HT-29 (cell line): ENCODE results near the gene TLR2. TPM values are rescaled to one million over a fixed set of nuclear protein-coding genes. Genes with fewer than 3 reads are reported as not detected.

Experiments
- DNase-seq: peaks from one replicate; pipeline ENCODE4 v3.0.0-alpha.2; 2015; ENCODE audit warnings: low spot score
- total RNA-seq: library from RNA; depleted of rRNA; stranded (reverse); fragments of >200 nt; shearing (Covaris generic); gene quantifications from 2 replicates; pipeline ENCODE4 v1.2.3, GENCODE V29; 2014; rRNA removed

TLR2 gene
- total RNA-seq, 1 experiment from 2014 or later = not detected

DNA sequence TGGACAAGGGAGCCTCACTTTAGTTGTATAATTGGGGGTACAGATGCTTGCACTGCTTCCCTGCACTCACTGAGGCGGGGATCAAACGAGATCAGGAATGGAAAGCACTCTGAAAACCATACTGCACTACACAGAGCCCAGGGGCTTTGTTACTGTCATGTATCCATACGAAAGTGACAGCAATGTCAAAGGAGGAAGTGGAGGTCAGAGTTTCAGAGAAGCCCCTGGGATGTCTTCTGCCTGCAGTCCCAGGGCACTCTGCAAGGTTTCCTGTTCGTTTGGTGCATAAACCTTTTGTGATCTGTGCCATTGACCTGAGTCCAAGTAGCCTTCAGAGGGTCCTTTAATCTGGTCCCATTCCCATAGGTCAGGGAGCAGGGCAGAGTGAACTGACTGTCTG lies 44.6 kb downstream of the TLR2 start:
- no peak for DNase-seq

DNA sequence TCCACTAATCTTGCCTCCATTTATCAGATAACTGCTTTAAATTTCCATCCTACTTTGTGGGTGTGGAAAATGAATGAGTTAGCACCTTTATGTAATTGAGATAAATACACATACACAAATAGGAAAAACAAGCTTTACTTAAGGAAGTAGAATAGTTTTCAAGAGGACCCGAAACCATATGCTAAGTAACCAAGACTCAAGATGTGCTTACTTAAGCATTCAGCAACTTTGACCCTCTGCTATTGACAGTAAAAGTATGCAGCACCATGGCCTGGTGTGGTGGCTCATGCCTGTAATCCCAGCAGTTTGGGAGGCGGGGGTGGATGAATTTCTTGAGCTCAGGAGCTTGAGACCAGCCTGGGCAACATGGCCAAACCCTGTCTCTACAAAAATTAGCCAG lies 45.8 kb downstream of the TLR2 start:
- no peak for DNase-seq

DNA sequence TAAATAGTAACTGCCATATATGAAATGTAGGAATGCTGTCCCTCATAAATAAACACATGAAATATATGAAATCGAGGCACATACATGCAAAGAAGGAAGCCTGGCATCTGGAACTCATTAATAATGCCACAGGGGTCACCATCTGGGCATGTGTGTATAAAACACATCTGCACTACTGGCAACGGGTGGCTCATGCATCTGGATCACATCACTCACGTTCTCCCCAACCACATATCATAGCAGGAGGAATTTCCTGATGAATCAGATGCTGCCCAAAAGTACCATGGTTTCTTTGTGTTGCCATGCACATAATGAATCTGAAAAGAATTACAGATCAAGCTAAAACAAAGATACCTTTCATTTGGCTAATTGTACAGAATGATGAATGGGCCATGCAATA lies 47.2 kb downstream of the TLR2 start:
- no peak for DNase-seq

DNA sequence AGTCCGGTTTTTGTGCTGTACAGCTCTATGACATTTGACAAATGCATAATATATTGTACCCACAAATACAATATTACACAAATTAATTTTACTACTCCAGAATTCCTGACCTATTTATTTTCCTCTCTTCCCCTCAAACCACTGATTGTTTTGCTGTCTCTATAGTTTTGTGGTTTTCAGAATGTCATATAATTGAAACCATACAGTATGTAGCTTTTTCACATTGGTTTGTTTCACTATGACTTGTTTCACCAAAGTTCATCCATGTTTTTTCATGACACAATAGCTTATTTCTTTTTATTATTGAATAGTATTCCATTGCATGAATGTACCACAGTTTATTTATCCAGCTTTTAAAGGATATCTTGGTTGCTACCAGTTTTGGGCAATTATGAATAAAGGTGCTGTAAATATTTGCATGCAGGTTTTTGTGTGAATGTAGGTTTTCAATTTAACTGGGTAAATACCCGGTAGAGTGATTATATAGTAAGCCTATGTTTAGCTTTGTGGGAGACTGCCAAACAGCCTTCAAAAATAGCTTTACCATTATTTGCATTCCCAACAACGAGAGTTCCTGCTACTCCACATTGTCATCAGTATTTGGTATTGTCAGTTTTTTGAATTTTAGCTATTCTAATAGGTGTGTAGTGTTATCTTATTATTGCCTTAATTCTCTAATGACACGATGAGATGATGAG lies 49.8 kb downstream of the TLR2 start:
- DNase-seq = no peak

DNA sequence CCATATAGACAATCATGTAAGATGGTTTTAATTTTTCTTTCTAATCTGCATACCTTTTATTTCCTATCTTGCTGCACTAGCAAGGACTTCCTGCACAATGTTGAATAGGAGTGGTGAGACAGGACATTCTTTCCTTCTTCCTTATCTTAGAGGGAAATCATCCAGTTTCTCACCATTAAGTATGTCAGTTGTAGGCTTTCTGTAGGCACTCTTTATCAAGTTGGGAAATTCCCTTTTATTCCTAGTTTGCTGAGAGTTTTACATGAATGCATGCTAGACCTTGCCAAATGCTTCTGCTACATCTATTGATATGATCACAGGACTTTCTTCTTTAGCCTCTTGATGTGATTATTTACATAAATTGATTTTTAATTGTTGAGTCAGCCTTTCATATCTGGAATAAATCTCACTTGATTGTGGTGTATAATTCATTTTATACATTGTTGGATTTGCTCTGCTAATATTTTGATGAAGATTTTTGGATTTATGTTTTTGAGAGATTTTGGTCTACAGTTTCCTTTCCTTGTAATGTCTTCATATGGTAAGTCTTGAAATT lies 51.9 kb downstream of the TLR2 start:
- DNase-seq = no peak

DNA sequence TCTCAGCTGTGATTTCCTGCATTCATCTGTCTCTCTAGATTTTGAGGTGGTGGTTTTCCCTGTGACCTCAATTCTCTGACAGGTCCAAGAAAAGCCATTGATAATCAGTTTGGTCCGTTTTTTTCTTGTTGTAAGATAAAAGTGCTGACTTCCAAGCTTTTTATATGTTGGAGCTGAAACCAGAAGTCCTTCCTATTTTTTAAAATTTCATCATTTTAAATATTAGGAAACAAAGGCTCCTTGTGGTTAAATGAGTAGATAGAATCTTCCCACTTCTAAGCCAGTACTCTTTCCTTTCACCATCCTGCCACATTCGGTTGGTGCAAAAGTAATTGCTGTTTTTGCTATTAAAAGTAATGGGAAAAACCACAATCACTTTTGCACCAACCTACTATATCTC lies 57.5 kb downstream of the TLR2 start:
- no peak for DNase-seq

DNA sequence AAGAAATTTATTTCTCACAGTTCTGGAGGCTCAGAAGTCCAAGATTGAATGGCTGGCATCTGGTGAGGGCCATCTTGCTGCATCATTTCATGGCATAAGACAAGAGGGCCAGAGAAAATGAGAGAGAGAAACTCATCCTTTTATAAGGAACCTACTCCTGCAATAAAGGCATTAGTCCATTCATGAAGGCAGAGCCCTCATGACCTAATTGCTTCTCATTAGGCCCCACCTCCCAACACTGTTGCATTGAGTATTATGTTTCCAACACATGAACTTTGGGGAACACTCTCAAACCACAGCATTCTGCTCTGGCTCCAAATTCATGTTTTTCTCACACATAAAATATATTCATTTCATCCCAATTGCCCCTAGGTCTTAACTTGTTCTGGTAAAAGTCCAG lies 61.6 kb downstream of the TLR2 start:
- DNase-seq = no peak

DNA sequence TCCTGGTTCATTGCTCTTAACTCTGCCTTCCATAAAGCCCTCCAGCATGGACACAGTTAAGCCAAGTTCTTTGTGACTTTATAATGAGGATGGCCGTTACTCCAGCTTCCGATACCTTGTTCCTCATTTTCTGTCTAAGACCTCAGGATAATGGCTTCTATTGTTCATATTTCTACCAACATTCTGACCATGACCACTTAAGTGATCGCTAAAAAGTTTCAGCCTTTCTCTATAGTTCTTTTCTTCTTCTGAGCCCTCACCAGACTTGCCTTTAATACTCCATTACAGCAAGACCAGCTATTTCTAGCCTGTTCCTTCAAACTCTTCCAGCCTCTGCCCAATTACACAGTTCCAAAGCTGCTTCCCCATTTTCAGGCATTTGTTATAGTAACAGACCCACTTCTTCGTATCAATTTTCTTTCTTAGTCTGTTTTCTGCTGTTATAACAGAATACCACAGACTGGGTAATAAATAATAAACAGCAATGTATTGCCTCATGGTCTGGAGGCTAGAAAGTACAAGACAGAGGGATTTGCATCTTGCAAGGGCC lies 63.4 kb downstream of the TLR2 start:
- no peak for DNase-seq

DNA sequence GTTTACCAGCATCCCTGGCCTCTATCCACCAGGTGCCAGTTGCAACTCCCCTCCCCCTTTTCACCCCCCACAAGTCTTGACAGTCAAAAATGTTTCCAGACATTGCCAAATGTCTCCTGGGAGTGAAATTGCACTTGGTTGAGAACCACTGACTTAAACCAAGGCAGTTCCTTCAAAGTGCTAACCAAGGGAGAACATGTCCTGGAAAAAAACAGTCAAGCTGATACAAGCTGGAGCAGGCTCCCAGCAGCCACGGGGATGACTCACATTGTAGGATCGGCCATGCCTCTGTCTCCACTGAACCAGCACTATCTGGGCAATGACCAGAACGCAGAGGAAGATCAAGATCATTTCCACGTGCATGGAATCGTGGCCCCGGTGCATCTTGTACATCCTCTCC lies 64.3 kb downstream of the TLR2 start:
- DNase-seq = no peak

DNA sequence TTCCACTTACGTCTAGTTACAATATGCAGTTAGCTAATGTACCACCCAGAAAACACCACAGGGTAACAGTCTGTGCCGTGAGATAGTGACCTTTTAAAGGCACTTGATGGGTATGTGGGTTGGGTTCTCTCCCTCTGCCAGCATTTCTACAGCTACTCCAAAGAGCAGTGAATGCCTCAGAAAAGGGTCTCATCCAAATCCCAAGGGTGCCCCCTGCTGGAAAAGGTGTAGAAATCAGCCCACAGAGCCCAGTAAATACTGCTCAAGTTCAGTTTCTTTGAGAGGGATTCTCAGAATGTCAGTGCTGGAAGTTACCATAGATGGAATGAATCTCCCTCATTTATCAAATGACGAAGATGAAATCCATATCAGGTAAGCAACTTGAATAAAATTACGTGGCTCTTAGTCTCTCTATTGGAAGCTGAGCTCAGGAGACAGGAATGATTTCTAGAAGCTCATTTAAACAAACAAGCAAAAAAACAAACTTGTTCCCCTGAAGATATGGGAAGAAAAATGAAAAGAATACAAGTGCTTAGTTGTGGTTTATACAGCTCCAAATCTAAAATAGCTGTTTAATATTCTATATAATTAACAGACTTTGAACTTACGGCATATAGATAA lies 66.2 kb downstream of the TLR2 start:
- peak; percentile 58 for DNase-seq

DNA sequence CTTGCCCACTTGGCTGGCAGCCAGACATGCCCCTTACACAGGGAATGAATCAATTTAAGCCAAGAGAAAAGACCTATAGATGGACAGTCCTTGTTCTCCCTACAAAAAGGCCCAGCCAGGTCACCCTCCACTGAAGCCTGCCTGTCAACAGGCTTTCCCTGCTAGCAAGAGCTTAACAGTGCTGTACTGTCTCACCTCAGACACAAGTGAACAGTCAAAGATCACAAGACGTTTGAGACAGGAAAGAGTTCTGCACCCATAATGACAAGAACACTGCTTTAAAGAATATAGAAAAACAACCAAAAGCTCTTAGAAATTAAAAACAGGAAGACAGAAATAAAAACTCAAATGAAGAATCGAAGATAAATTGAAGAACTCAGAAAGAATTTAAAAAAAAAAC lies 71.1 kb downstream of the TLR2 start:
- DNase-seq = no peak

Other genes starting within 250 kb of the TLR2 start
- 4.6 and 6.3 TPM in 2 replicates for gene TMEM131L, start 217.9 kb upstream of the TLR2 start, total RNA-seq
- not detected in 2 replicates for gene RNF175, start 75.7 kb downstream of the TLR2 start, total RNA-seq
- not detected in 2 replicates for gene SFRP2, start 104.8 kb downstream of the TLR2 start, total RNA-seq